Ectodermal cell (in vitro differentiated cells): Measurements from ENCODE around the gene FASTK.

Experiments used
- H3K27ac ChIP-seq: 2 replicates; pipeline ENCODE4 v1.7.0; 2013; ENCODE audit warnings: mild to moderate bottlenecking, low read depth, low read length; ENCODE audit not compliant: insufficient read depth, poor library complexity, severe bottlenecking
- H3K27me3 ChIP-seq: 2 replicates; pipeline ENCODE4 v1.7.0; 2013; ENCODE audit warnings: mild to moderate bottlenecking, low read length; ENCODE audit not compliant: insufficient read depth, control insufficient read depth, poor library complexity, severe bottlenecking
- H3K36me3 ChIP-seq: one replicate; pipeline ENCODE4 v1.7.0; 2013; ENCODE audit warnings: low read length; ENCODE audit not compliant: control insufficient read depth, insufficient read depth
- H3K4me1 ChIP-seq: one replicate; pipeline ENCODE4 v1.7.0; 2013; ENCODE audit warnings: low read length; ENCODE audit not compliant: control insufficient read depth, insufficient read depth
- H3K4me3 ChIP-seq: 2 replicates; pipeline ENCODE4 v1.7.0; 2013; ENCODE audit warnings: low read depth, low read length, control low read depth; ENCODE audit not compliant: insufficient read depth
- H3K9me3 ChIP-seq: 2 replicates; pipeline ENCODE4 v1.7.0; 2013; ENCODE audit warnings: mild to moderate bottlenecking, low read length, moderate library complexity; ENCODE audit not compliant: control insufficient read depth
- WGBS, 2 experiments: methylation state at CpG; one replicate each; pipeline ENCODE4 v1.1.7; 2013; ENCODE audit warnings: missing lambda C conversion rate in 2 of 2; 5-methylcytosine and 5-hydroxymethylcytosine counted together

Gene FASTK

GRCh38 chr7:151088019-151088855 is 7.6 kb upstream of the FASTK start:
- H3K4me1 ChIP-seq = peaks cover 33% of the 10 kb centered on the region
- peak overlapping the region; percentile 85 for H3K4me3 ChIP-seq
- H3K27ac ChIP-seq = no peak overlapping the region
- no peaks in the 10 kb centered on the region for H3K36me3 ChIP-seq
- no peaks in the 10 kb centered on the region for H3K9me3 ChIP-seq
- WGBS, 2 experiments = 12 to 15% methylated on average over 16 of the region's 16 CpGs
- H3K27me3 ChIP-seq = peaks cover 23% of the 10 kb centered on the region

GRCh38 chr7:151087245-151088018 is 6.8 kb upstream of the FASTK start:
- Histone ChIP-seq H3K36me3 (no peaks in the 10 kb centered on the region), H3K4me3 (peak overlapping the region; percentile 85), H3K27me3 (peaks cover 23% of the 10 kb centered on the region), H3K27ac (no peak overlapping the region), H3K4me1 (peaks cover 37% of the 10 kb centered on the region), H3K9me3 (no peaks in the 10 kb centered on the region)
- 1 to 2% methylated on average over 70 of the region's 70 CpGs for WGBS, 2 experiments

- no peaks in the 10 kb centered on the region for H3K9me3 ChIP-seq
- no peaks in the 10 kb centered on the region for H3K36me3 ChIP-seq
- no peak overlapping the region for H3K27ac ChIP-seq
- 0% methylated on average over 56 of the region's 56 CpGs for WGBS, 2 experiments
- H3K4me1 ChIP-seq = peaks cover 43% of the 10 kb centered on the region
- H3K27me3 ChIP-seq = peaks cover 23% of the 10 kb centered on the region
- peak overlapping the region; percentile 85 for H3K4me3 ChIP-seq
Measured at GRCh38 chr7:151086802-151087244, 6.2 kb upstream of the FASTK start.

- Histone ChIP-seq H3K4me1 (peaks cover 51% of the 10 kb centered on the region), H3K27ac (peak within 1 kb of the TSS; percentile 89), H3K36me3 (no peaks in the 10 kb centered on the region), H3K4me3 (peak within 1 kb of the TSS; percentile 85), H3K9me3 (no peaks in the 10 kb centered on the region), H3K27me3 (peaks cover 23% of the 10 kb centered on the region)
- WGBS, 2 experiments = 0% methylated on average over 83 to 84 of the region's 84 CpGs
Measured at GRCh38 chr7:151085691-151086620, 5.3 kb upstream of the FASTK start, which contains the start of gene AGAP3. Gene AGAP3 (plus strand): TSS chr7:151086475. CDS start chr7:151086742, 267 bp downstream.

GRCh38 chr7:151085329-151085690 is 4.7 kb upstream of the FASTK start:
- Histone ChIP-seq H3K4me1 (peaks cover 51% of the 10 kb centered on the region), H3K4me3 (peak overlapping the region; percentile 52), H3K27ac (no peak overlapping the region), H3K36me3 (no peaks in the 10 kb centered on the region), H3K27me3 (peaks cover 23% of the 10 kb centered on the region), H3K9me3 (no peaks in the 10 kb centered on the region)
- WGBS, 2 experiments = 41 to 43% methylated on average over 5 of the region's 5 CpGs

GRCh38 chr7:151083824-151084160 is 3.2 kb upstream of the FASTK start:
- Histone ChIP-seq H3K9me3 (no peaks in the 10 kb centered on the region), H3K27ac (no peak overlapping the region), H3K4me1 (peaks cover 51% of the 10 kb centered on the region), H3K4me3 (peak overlapping the region; percentile 85), H3K36me3 (no peaks in the 10 kb centered on the region), H3K27me3 (peaks cover 23% of the 10 kb centered on the region)
- 8 to 9% methylated on average over 2 of the region's 3 CpGs for WGBS, 2 experiments

GRCh38 chr7:151083071-151083823 is 2.6 kb upstream of the FASTK start, which contains the start of gene TMUB1:
Gene TMUB1 (minus strand): TSS chr7:151083493. CDS start chr7:151082563, 930 bp downstream.
- Histone ChIP-seq H3K4me1 (peaks cover 50% of the 10 kb centered on the region), H3K27me3 (peaks cover 19% of the 10 kb centered on the region), H3K4me3 (peak within 1 kb of the TSS; percentile 85), H3K9me3 (no peaks in the 10 kb centered on the region), H3K36me3 (no peaks in the 10 kb centered on the region), H3K27ac (no peak within 1 kb of the TSS)
- WGBS, 2 experiments = 1% methylated on average over 69 of the region's 69 CpGs

- H3K4me1 ChIP-seq = peaks cover 42% of the 10 kb centered on the region
- H3K36me3 ChIP-seq = no peaks in the 10 kb centered on the region
- H3K9me3 ChIP-seq = no peaks in the 10 kb centered on the region
- peaks cover 12% of the 10 kb centered on the region for H3K27me3 ChIP-seq
- H3K4me3 ChIP-seq = peak overlapping the region; percentile 85
- WGBS, 2 experiments = 69 to 72% methylated on average over 40 to 42 of the region's 42 CpGs
- no peak overlapping the region for H3K27ac ChIP-seq
Measured at GRCh38 chr7:151082141-151083070, 1.8 kb upstream of the FASTK start.
